ENCODE measurements around the gene IL6.
"Not testable (repeated sequence)": the region's sequence is repeated elsewhere in the genome, so short reads cannot be mapped to it uniquely, and the experiment has no call there.

DNA sequence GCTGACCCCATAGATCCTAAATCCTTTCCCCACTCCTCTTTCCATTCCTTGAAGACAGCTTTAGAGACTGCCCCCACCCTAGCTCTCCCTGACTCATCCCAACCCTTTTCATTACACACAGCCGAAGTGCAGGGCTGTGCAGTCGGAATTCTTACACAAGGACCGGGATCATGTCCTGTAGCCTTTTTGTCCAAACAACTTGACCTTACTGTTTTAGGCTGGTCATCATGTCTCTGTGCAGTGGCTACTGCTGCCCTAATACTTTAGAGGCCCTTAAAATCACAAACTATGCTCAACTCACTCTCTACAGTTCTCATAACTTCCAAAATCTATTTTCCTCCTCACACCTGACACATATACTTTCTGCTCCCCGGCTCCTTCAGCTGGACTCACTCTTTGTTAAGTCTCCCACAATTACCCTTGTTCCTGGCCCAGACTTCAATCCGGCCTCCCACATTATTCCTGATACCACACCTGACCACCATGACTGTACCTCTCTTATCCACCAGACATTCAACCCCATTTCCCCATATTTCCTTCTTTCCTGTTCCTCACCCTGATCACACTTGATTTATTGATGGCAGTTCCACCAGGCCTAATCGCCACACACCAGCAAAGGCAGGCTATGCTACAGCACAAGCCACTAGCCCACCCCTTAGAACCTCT lies 19.8 kb upstream of the IL6 start:
- TF ChIP-seq, protein P1, sequence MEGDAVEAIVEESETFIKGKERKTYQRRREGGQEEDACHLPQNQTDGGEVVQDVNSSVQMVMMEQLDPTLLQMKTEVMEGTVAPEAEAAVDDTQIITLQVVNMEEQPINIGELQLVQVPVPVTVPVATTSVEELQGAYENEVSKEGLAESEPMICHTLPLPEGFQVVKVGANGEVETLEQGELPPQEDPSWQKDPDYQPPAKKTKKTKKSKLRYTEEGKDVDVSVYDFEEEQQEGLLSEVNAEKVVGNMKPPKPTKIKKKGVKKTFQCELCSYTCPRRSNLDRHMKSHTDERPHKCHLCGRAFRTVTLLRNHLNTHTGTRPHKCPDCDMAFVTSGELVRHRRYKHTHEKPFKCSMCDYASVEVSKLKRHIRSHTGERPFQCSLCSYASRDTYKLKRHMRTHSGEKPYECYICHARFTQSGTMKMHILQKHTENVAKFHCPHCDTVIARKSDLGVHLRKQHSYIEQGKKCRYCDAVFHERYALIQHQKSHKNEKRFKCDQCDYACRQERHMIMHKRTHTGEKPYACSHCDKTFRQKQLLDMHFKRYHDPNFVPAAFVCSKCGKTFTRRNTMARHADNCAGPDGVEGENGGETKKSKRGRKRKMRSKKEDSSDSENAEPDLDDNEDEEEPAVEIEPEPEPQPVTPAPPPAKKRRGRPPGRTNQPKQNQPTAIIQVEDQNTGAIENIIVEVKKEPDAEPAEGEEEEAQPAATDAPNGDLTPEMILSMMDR (IDR thresholded peaks at IDR 0.05) = not testable (repeated sequence)
- TF ChIP-seq POLR2AphosphoS5 (IDR thresholded peaks at IDR 0.05) = not testable (repeated sequence)

Data from sigmoid colon (tissue), 4 donors.